ENCODE data around the gene AURKA.
"Not testable (repeated sequence)": the region's sequence is repeated elsewhere in the genome, so short reads cannot be mapped to it uniquely, and the experiment has no call there.

Gene AURKA

GRCh38 chr20:56420940-56421688, 29.1 kb upstream of the AURKA start:
- DNase-seq: no peak

GRCh38 chr20:56420028-56420427, 28.0 kb upstream of the AURKA start:
- no peak for DNase-seq

GRCh38 chr20:56418385-56418861, 26.4 kb upstream of the AURKA start:
- DNase-seq: no peak

GRCh38 chr20:56417911-56418310, 25.9 kb upstream of the AURKA start:
- DNase-seq: no peak

GRCh38 chr20:56417402-56417801, 25.4 kb upstream of the AURKA start:
- DNase-seq: no peak

- no peak for DNase-seq
These were observed 23.1 kb upstream of the AURKA start for GRCh38 chr20:56414842-56415765.

- no peak for DNase-seq
These were observed 20.9 kb upstream of the AURKA start for GRCh38 chr20:56412949-56413348.

GRCh38 chr20:56412473-56412790, 20.4 kb upstream of the AURKA start:
- no peak for DNase-seq

GRCh38 chr20:56411759-56412472, 19.9 kb upstream of the AURKA start, which contains the start of gene CASS4:
Gene CASS4, plus strand, starts transcription at chr20:56412260. Its CDS starts 199 bp downstream, at chr20:56412459.
- peak in 1 of 2 donors; percentile 17 for DNase-seq

- not testable (repeated sequence) for DNase-seq
These were observed 19.3 kb upstream of the AURKA start for GRCh38 chr20:56411287-56411686.

- DNase-seq: no peak
These were observed 17.9 kb upstream of the AURKA start for GRCh38 chr20:56409956-56410355.

GRCh38 chr20:56409521-56409920, 17.5 kb upstream of the AURKA start:
- no peak for DNase-seq

- no peak for DNase-seq
These were observed 14.9 kb upstream of the AURKA start for GRCh38 chr20:56406910-56407309.

GRCh38 chr20:56405356-56405755, 13.3 kb upstream of the AURKA start:
- not testable (repeated sequence) for DNase-seq

- no peak for DNase-seq
These were observed 11.4 kb upstream of the AURKA start for GRCh38 chr20:56403465-56403864.

- peak in 1 of 2 donors; percentile 69 for DNase-seq
These were observed 8.1 kb upstream of the AURKA start for GRCh38 chr20:56400001-56400640.

- no peak for DNase-seq
These were observed 3.2 kb upstream of the AURKA start for GRCh38 chr20:56395166-56395565.

- no peak for DNase-seq
These were observed 1.6 kb upstream of the AURKA start for GRCh38 chr20:56393653-56394052.

- DNase-seq: no peak
These were observed 967 bp upstream of the AURKA start for GRCh38 chr20:56392881-56393482.

GRCh38 chr20:56391596-56392131, 351 bp downstream of the AURKA start:
- no peak for DNase-seq

- no peak for DNase-seq
These were observed 978 bp downstream of the AURKA start for GRCh38 chr20:56391037-56391436.

- not testable (repeated sequence) for DNase-seq
These were observed 1.6 kb downstream of the AURKA start for GRCh38 chr20:56390396-56390795.

Measured in hippocampal formation (tissue), 2 donors.